SK-N-SH treated with all-trans-retinoic acid at 6 μM for 48 hours (cell line): ENCODE data around the gene CUBN.

ENCODE experiments used
- ATAC-seq: fragments of 200-7000 bp; cut with Tn5 transposase; 3 replicates; pipeline ENCODE4 v1.9.1; 2020; ENCODE audit warnings: mild to moderate bottlenecking, moderate library complexity
- ARNTL ChIP-seq: fragments of 450-650 bp; formaldehyde crosslinking; IDR thresholded peaks from 2 replicates; pipeline ENCODE4 v1.5.0; 2020; ENCODE audit warnings: low read depth, mild to moderate bottlenecking, moderate library complexity, borderline replicate concordance
- BACH2 ChIP-seq: fragments of 250-450 bp; sonication (Bioruptor Pico); IDR thresholded peaks from 2 replicates; pipeline ENCODE4 v1.9.0; 2021; ENCODE audit warnings: mild to moderate bottlenecking, borderline replicate concordance
- CSDC2 ChIP-seq: fragments of 250-450 bp; sonication (Bioruptor Pico); IDR thresholded peaks from 2 replicates; pipeline ENCODE4 v1.5.0; 2020; ENCODE audit warnings: mild to moderate bottlenecking, moderate library complexity
- ESRRG ChIP-seq: fragments of 250-450 bp; sonication (Bioruptor Pico); IDR thresholded peaks from 2 replicates; pipeline ENCODE4 v1.6.1; 2021; ENCODE audit warnings: mild to moderate bottlenecking
- GLIS3 ChIP-seq: fragments of 250-450 bp; sonication (Bioruptor Pico); IDR thresholded peaks from 2 replicates; pipeline ENCODE4 v1.5.0; 2020; ENCODE audit warnings: mild to moderate bottlenecking, moderate library complexity
- ISL1 ChIP-seq: fragments of 250-450 bp; sonication (Bioruptor Pico); IDR thresholded peaks from 2 replicates; pipeline ENCODE4 v2.1.2; 2022; ENCODE audit warnings: mild to moderate bottlenecking, moderate library complexity
- OSR1 ChIP-seq: fragments of 250-450 bp; sonication (Bioruptor Pico); IDR thresholded peaks from 2 replicates; pipeline ENCODE4 v1.8.0; 2022; ENCODE audit warnings: moderate library complexity, mild to moderate bottlenecking, inconsistent platforms
- PPARA ChIP-seq: fragments of 250-450 bp; sonication (Bioruptor Pico); IDR thresholded peaks from 2 replicates; pipeline ENCODE4 v1.5.0; 2020; ENCODE audit warnings: mild to moderate bottlenecking, borderline replicate concordance
- RARB ChIP-seq: fragments of 250-450 bp; sonication (Bioruptor Pico); IDR thresholded peaks from 2 replicates; pipeline ENCODE4 v1.8.0; 2021; ENCODE audit warnings: mild to moderate bottlenecking, moderate library complexity
- SNAI2 ChIP-seq: fragments of 250-450 bp; sonication (Bioruptor Pico); IDR thresholded peaks from 2 replicates; pipeline ENCODE4 v1.5.0; 2020; ENCODE audit warnings: mild to moderate bottlenecking, moderate library complexity
- TCF4 ChIP-seq: fragments of 250-450 bp; sonication (Bioruptor Pico); IDR thresholded peaks from 2 replicates; pipeline ENCODE4 v1.8.0; 2021; ENCODE audit warnings: mild to moderate bottlenecking, moderate library complexity, borderline replicate concordance
- ZC3H10 ChIP-seq: fragments of 250-450 bp; sonication (Bioruptor Pico); IDR thresholded peaks from 2 replicates; pipeline ENCODE4 v1.5.1; 2021; ENCODE audit warnings: mild to moderate bottlenecking, moderate library complexity
- ZFP3 ChIP-seq: fragments of 250-450 bp; sonication (Bioruptor Pico); IDR thresholded peaks from 2 replicates; pipeline ENCODE4 v1.5.0; 2020; ENCODE audit warnings: mild to moderate bottlenecking, moderate library complexity
- ZFP30 ChIP-seq: fragments of 450-650 bp; formaldehyde crosslinking; IDR thresholded peaks from 2 replicates; pipeline ENCODE4 v1.5.0; 2022; ENCODE audit warnings: mild to moderate bottlenecking, moderate library complexity
- ZNF565 ChIP-seq: fragments of 450-650 bp; formaldehyde crosslinking; conservative IDR thresholded peaks from 2 replicates; pipeline ENCODE4 v1.5.0; 2020; ENCODE audit warnings: low read depth, mild to moderate bottlenecking, moderate library complexity
- ZNF70 ChIP-seq: fragments of 450-650 bp; formaldehyde crosslinking; IDR thresholded peaks from 2 replicates; pipeline ENCODE4 v1.5.0; 2020; ENCODE audit warnings: mild to moderate bottlenecking, moderate library complexity
- ZNF8 ChIP-seq: fragments of 450-650 bp; formaldehyde crosslinking; IDR thresholded peaks from 2 replicates; pipeline ENCODE4 v1.5.0; 2020; ENCODE audit warnings: mild to moderate bottlenecking, moderate library complexity
- TF ChIP-seq, protein P1 (sequence below): fragments of 250-450 bp; sonication (Bioruptor Pico); IDR thresholded peaks from 2 replicates; pipeline ENCODE4 v1.5.0; 2020; ENCODE audit warnings: mild to moderate bottlenecking, moderate library complexity
- TF ChIP-seq, protein P2 (sequence below): fragments of 250-450 bp; sonication (Bioruptor Pico); IDR thresholded peaks from 2 replicates; pipeline ENCODE4 v1.5.1; 2021; ENCODE audit warnings: mild to moderate bottlenecking, moderate library complexity
- TF ChIP-seq, protein P3 (sequence below): fragments of 250-450 bp; sonication (Bioruptor Pico); IDR thresholded peaks from 2 replicates; pipeline ENCODE4 v1.8.0; 2020; ENCODE audit warnings: mild to moderate bottlenecking, moderate library complexity, borderline replicate concordance
- TF ChIP-seq, protein P4 (sequence below): fragments of 250-450 bp; sonication (Bioruptor Pico); IDR thresholded peaks from 2 replicates; pipeline ENCODE4 v1.5.1; 2020; ENCODE audit warnings: low read depth, mild to moderate bottlenecking, moderate library complexity
- TF ChIP-seq, protein P5 (sequence below): fragments of 250-450 bp; sonication (Bioruptor Pico); IDR thresholded peaks from 2 replicates; pipeline ENCODE4 v1.8.0; 2021; ENCODE audit warnings: low read depth, mild to moderate bottlenecking, moderate library complexity, borderline replicate concordance

Gene CUBN

DNA sequence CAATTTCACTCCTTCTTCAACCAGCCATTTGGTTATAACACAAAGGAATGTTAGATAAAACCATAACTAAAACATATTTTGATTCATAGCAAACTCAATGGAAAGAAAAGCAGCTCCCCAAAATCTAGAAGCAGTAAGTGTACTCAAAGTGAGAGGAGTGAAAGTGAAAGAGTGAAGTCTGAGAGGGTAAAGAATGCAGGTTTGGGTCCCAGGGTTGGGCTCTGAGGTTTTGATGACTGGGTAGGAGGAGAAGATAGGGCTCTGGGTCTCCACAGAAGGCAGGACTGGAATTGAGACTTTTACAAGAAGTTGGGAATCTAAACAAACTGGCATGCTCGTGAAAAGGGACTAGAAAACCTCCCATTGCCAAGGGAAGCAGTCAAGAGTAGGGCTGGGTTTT is 227.0 kb downstream of the CUBN start:
- TF ChIP-seq ZNF565 (no peak), ZFP30 (CRISPR knock-in tag) (no peak), ARNTL (CRISPR knock-in tag) (no peak), OSR1 (CRISPR knock-in tag) (no peak), GLIS3 (CRISPR knock-in tag) (no peak), PPARA (CRISPR knock-in tag) (no peak), SNAI2 (CRISPR knock-in tag) (no peak), BACH2 (CRISPR knock-in tag) (no peak), RARB (CRISPR knock-in tag) (no peak), ZNF70 (no peak), TCF4 (CRISPR knock-in tag) (no peak), ZC3H10 (CRISPR knock-in tag) (no peak)
- TF ChIP-seq, protein P1, sequence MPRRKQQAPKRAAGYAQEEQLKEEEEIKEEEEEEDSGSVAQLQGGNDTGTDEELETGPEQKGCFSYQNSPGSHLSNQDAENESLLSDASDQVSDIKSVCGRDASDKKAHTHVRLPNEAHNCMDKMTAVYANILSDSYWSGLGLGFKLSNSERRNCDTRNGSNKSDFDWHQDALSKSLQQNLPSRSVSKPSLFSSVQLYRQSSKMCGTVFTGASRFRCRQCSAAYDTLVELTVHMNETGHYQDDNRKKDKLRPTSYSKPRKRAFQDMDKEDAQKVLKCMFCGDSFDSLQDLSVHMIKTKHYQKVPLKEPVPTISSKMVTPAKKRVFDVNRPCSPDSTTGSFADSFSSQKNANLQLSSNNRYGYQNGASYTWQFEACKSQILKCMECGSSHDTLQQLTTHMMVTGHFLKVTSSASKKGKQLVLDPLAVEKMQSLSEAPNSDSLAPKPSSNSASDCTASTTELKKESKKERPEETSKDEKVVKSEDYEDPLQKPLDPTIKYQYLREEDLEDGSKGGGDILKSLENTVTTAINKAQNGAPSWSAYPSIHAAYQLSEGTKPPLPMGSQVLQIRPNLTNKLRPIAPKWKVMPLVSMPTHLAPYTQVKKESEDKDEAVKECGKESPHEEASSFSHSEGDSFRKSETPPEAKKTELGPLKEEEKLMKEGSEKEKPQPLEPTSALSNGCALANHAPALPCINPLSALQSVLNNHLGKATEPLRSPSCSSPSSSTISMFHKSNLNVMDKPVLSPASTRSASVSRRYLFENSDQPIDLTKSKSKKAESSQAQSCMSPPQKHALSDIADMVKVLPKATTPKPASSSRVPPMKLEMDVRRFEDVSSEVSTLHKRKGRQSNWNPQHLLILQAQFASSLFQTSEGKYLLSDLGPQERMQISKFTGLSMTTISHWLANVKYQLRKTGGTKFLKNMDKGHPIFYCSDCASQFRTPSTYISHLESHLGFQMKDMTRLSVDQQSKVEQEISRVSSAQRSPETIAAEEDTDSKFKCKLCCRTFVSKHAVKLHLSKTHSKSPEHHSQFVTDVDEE (CRISPR knock-in tag): no peak
- TF ChIP-seq, protein P2, sequence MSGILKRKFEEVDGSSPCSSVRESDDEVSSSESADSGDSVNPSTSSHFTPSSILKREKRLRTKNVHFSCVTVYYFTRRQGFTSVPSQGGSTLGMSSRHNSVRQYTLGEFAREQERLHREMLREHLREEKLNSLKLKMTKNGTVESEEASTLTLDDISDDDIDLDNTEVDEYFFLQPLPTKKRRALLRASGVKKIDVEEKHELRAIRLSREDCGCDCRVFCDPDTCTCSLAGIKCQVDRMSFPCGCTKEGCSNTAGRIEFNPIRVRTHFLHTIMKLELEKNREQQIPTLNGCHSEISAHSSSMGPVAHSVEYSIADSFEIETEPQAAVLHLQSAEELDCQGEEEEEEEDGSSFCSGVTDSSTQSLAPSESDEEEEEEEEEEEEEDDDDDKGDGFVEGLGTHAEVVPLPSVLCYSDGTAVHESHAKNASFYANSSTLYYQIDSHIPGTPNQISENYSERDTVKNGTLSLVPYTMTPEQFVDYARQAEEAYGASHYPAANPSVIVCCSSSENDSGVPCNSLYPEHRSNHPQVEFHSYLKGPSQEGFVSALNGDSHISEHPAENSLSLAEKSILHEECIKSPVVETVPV: no peak
- no peak for ATAC-seq

DNA sequence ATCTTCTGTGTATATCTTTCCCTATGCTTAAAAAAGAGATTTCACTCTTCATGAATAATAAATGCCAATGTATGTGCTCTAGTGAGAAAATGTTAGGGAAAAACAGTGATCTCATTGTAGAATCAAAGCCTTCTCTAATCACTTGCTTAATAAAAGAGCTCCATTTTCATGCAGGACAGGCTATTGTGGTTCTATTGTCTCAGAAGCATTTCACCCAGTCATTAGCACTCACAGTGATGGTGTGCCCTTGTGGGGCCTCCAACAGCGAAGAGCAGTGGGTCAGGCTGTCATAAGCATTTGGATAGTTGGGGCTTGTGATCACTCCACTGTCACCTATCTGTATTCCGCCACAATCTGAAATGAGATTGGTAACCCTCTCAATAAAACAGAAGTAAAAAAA is 228.5 kb downstream of the CUBN start:
- ATAC-seq: no peak
- TF ChIP-seq ZFP3 (no peak), BACH2 (CRISPR knock-in tag) (no peak), RARB (CRISPR knock-in tag) (no peak), OSR1 (CRISPR knock-in tag) (no peak), ZNF8 (no peak), TCF4 (CRISPR knock-in tag) (no peak), ARNTL (CRISPR knock-in tag) (no peak), ESRRG (CRISPR knock-in tag) (no peak)
- TF ChIP-seq, protein P3, sequence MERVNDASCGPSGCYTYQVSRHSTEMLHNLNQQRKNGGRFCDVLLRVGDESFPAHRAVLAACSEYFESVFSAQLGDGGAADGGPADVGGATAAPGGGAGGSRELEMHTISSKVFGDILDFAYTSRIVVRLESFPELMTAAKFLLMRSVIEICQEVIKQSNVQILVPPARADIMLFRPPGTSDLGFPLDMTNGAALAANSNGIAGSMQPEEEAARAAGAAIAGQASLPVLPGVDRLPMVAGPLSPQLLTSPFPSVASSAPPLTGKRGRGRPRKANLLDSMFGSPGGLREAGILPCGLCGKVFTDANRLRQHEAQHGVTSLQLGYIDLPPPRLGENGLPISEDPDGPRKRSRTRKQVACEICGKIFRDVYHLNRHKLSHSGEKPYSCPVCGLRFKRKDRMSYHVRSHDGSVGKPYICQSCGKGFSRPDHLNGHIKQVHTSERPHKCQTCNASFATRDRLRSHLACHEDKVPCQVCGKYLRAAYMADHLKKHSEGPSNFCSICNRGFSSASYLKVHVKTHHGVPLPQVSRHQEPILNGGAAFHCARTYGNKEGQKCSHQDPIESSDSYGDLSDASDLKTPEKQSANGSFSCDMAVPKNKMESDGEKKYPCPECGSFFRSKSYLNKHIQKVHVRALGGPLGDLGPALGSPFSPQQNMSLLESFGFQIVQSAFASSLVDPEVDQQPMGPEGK (CRISPR knock-in tag): no peak
- TF ChIP-seq, protein P2: no peak
- TF ChIP-seq, all 23 proteins: peak for 0

DNA sequence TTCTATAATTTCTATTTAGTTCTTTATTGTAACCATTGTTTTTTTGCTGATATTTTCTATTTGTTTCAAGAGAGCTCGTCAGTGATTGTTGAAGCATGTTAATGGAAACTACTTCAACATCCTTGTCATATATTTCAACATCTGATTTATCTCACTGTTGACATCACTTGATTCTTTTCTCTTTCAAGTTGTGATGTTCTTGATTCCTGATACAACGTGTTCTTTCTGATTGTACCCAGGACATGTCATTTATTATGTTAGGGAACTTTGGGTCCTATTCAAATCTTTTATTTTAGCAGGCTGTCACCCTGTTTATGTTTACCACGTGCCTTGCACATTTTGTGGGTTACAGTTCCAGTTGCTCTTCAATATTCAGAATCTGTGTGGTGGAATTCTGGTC is 232.6 kb downstream of the CUBN start:
- no peak for TF ChIP-seq OSR1 (CRISPR knock-in tag)
- TF ChIP-seq ZNF565: no peak
- no peak for TF ChIP-seq PPARA (CRISPR knock-in tag)
- no peak for TF ChIP-seq ISL1 (CRISPR knock-in tag)
- TF ChIP-seq, protein P4, sequence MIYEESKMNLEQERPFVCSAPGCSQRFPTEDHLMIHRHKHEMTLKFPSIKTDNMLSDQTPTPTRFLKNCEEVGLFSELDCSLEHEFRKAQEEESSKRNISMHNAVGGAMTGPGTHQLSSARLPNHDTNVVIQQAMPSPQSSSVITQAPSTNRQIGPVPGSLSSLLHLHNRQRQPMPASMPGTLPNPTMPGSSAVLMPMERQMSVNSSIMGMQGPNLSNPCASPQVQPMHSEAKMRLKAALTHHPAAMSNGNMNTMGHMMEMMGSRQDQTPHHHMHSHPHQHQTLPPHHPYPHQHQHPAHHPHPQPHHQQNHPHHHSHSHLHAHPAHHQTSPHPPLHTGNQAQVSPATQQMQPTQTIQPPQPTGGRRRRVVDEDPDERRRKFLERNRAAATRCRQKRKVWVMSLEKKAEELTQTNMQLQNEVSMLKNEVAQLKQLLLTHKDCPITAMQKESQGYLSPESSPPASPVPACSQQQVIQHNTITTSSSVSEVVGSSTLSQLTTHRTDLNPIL (CRISPR knock-in tag): no peak
- no peak for TF ChIP-seq ZNF70
- TF ChIP-seq, protein P2: no peak
- TF ChIP-seq BACH2 (CRISPR knock-in tag): no peak
- no peak for TF ChIP-seq ZFP30 (CRISPR knock-in tag)
- TF ChIP-seq, protein P5, sequence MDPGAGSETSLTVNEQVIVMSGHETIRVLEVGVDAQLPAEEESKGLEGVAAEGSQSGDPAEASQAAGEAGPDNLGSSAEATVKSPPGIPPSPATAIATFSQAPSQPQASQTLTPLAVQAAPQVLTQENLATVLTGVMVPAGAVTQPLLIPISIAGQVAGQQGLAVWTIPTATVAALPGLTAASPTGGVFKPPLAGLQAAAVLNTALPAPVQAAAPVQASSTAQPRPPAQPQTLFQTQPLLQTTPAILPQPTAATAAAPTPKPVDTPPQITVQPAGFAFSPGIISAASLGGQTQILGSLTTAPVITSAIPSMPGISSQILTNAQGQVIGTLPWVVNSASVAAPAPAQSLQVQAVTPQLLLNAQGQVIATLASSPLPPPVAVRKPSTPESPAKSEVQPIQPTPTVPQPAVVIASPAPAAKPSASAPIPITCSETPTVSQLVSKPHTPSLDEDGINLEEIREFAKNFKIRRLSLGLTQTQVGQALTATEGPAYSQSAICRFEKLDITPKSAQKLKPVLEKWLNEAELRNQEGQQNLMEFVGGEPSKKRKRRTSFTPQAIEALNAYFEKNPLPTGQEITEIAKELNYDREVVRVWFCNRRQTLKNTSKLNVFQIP (CRISPR knock-in tag): no peak
- no peak for TF ChIP-seq GLIS3 (CRISPR knock-in tag)
- no peak for TF ChIP-seq ZC3H10 (CRISPR knock-in tag)
- TF ChIP-seq ARNTL (CRISPR knock-in tag): no peak
- TF ChIP-seq TCF4 (CRISPR knock-in tag): no peak
- no peak for TF ChIP-seq SNAI2 (CRISPR knock-in tag)
- no peak for TF ChIP-seq CSDC2 (CRISPR knock-in tag)
- ATAC-seq: no peak
